ENCODE measurements around the gene TMEM151B. TPM values are rescaled to one million over a fixed set of nuclear protein-coding genes. Genes with fewer than 3 reads are reported as not detected.

Gene TMEM151B
- total and polyA plus RNA-seq, 2 of the 13 experiments (the other 11 are each of a cell fraction or from before 2014, with no cell fraction given), result not detected

DNA sequence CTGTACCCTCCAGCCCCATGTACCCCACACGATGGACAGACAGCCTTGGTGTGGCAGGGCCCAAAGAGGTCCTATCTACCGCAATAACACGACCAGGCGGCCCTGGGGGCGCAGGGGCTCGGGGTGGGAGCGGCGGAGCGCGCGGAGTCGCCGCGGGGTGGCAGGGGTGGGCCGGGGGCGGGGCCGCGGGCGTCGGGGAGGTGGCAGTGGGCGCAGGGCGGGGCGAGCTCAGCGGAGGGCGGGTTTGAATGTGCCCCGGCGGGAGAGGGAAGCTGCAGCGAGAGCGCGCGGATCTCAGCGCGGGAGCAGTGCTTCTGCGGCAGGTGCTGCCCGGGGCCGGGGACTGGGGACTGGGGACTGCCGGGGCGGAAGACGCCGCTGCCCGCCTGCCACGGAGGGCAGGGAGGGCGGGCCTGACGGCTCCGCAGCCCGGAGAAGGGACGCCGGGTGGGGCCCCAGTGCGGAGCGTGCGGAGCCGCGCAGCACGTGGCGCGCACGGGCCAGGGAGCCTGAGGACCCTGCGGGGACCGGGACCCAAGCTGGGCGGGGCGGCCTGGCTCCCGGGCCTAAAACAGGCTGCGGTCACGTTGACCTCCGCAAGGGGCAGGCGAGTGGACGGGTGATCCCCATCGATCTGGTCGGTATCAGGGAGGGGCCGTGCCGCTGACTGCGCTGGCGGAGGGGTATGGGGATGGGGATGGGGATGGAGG is 46.8 kb upstream of the TMEM151B start, which contains the start of gene SLC29A1 (continued):
- 0 out of 2 replicates have a peak, but pooled peaks have one; percentile 55 for TF ChIP-seq MAF1 (CRISPR knock-in tag; IDR thresholded peaks at IDR 0.05; ENCODE audit: borderline replicate concordance)
- TF ChIP-seq ZNF563 (CRISPR knock-in tag; IDR thresholded peaks at IDR 0.05), result peak; percentile 64; the same call in 1 of the 2 replicates
- peak; percentile 61; the same call in 1 of the 2 replicates for TF ChIP-seq THAP11 (CRISPR knock-in tag; IDR thresholded peaks at IDR 0.05)
- TF ChIP-seq RFX5 (IDR thresholded peaks at IDR 0.05; ENCODE audit: low read depth, low read length), result no peak
- TF ChIP-seq ZSCAN25 (CRISPR knock-in tag; IDR thresholded peaks at IDR 0.05), result peak; percentile 34; the same call in 1 of the 2 replicates
- TF ChIP-seq TEAD3 (CRISPR knock-in tag; optimal IDR thresholded peaks at IDR 0.05; ENCODE audit: borderline replicate concordance), result peak; percentile 13
- TF ChIP-seq ZNF441 (CRISPR knock-in tag; IDR thresholded peaks at IDR 0.05; ENCODE audit: borderline replicate concordance), result peak; percentile 54; the same call in 1 of the 2 replicates
- TF ChIP-seq, protein P1, sequence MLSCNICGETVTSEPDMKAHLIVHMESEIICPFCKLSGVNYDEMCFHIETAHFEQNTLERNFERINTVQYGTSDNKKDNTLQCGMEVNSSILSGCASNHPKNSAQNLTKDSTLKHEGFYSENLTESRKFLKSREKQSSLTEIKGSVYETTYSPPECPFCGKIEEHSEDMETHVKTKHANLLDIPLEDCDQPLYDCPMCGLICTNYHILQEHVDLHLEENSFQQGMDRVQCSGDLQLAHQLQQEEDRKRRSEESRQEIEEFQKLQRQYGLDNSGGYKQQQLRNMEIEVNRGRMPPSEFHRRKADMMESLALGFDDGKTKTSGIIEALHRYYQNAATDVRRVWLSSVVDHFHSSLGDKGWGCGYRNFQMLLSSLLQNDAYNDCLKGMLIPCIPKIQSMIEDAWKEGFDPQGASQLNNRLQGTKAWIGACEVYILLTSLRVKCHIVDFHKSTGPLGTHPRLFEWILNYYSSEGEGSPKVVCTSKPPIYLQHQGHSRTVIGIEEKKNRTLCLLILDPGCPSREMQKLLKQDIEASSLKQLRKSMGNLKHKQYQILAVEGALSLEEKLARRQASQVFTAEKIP (CRISPR knock-in tag; IDR thresholded peaks at IDR 0.05; ENCODE audit: borderline replicate concordance), result no peak
- TF ChIP-seq SRSF4 (IDR thresholded peaks at IDR 0.05; ENCODE audit: low read depth, low read length, poor library complexity, severe bottlenecking), result no peak
- no peak for TF ChIP-seq ZFP41 (CRISPR knock-in tag; IDR thresholded peaks at IDR 0.05; ENCODE audit: borderline replicate concordance)
- no peak for TF ChIP-seq ZMYM2 (CRISPR knock-in tag; IDR thresholded peaks at IDR 0.05)
- TF ChIP-seq ZFP82 (CRISPR knock-in tag; IDR thresholded peaks at IDR 0.05; ENCODE audit: borderline replicate concordance), result no peak; the same call in 1 of the 2 replicates
- TF ChIP-seq MEIS1 (CRISPR knock-in tag; IDR thresholded peaks at IDR 0.05; ENCODE audit: borderline replicate concordance), result no peak
- TF ChIP-seq, protein P2, sequence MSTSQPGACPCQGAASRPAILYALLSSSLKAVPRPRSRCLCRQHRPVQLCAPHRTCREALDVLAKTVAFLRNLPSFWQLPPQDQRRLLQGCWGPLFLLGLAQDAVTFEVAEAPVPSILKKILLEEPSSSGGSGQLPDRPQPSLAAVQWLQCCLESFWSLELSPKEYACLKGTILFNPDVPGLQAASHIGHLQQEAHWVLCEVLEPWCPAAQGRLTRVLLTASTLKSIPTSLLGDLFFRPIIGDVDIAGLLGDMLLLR (CRISPR knock-in tag; IDR thresholded peaks at IDR 0.05), result peak; percentile 47; the same call in 1 of the 2 replicates
- no peak; the same call in 1 of the 2 replicates for TF ChIP-seq CHCHD3 (CRISPR knock-in tag; IDR thresholded peaks at IDR 0.05)
- TF ChIP-seq REL (CRISPR knock-in tag; conservative IDR thresholded peaks at IDR 0.05), result no peak
- no peak; the same call in 1 of the 2 replicates for TF ChIP-seq PAX8 (CRISPR knock-in tag; IDR thresholded peaks at IDR 0.05; ENCODE audit: borderline replicate concordance)
- no peak for TF ChIP-seq ZNF775 (CRISPR knock-in tag; IDR thresholded peaks at IDR 0.05; ENCODE audit: borderline replicate concordance)
- TF ChIP-seq AHR (CRISPR knock-in tag; IDR thresholded peaks at IDR 0.05), result peak; percentile 38; the same call in 1 of the 2 replicates
- TF ChIP-seq, protein P3, sequence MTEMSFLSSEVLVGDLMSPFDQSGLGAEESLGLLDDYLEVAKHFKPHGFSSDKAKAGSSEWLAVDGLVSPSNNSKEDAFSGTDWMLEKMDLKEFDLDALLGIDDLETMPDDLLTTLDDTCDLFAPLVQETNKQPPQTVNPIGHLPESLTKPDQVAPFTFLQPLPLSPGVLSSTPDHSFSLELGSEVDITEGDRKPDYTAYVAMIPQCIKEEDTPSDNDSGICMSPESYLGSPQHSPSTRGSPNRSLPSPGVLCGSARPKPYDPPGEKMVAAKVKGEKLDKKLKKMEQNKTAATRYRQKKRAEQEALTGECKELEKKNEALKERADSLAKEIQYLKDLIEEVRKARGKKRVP (CRISPR knock-in tag; IDR thresholded peaks at IDR 0.05), result peak in 1 of 2 experiments; percentile 43; a peak in 2 of 4 replicates
- TF ChIP-seq ZBTB7B (CRISPR knock-in tag; IDR thresholded peaks at IDR 0.05), result peak; percentile 58
- no peak for TF ChIP-seq ZFP37 (CRISPR knock-in tag; IDR thresholded peaks at IDR 0.05; ENCODE audit: borderline replicate concordance)
- no peak for TF ChIP-seq ZNF841 (CRISPR knock-in tag; IDR thresholded peaks at IDR 0.05; ENCODE audit: borderline replicate concordance)
- peak in 1 of 2 experiments; percentile 34; a peak in 1 of 4 replicates for TF ChIP-seq KLF16 (CRISPR knock-in tag; IDR thresholded peaks at IDR 0.05)
- TF ChIP-seq, protein P4, sequence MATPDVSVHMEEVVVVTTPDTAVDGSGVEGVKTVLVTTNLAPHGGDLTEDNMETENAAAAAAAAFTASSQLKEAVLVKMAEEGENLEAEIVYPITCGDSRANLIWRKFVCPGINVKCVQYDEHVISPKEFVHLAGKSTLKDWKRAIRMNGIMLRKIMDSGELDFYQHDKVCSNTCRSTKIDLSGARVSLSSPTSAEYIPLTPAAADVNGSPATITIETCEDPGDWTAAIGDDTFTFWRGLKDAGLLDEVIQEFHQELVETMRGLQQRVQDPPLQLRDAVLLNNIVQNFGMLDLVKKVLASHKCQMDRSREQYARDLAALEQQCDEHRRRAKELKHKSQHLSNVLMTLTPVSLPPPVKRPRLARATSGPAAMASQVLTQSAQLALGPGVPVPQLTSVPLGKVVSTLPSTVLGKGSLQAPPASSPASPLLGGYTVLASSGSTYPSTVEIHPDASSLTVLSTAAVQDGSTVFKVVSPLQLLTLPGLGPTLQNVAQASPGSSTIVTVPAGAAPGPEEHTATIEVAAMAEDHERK (CRISPR knock-in tag; IDR thresholded peaks at IDR 0.05; ENCODE audit: low read depth), result no peak

Data from HepG2 (cell line).